Measurements from ENCODE around the gene SLC2A11. TPM values are rescaled to one million over a fixed set of nuclear protein-coding genes. Genes with fewer than 3 reads are reported as not detected.
A peak's percentile ranks its signal among the peaks of the same experiment; 100 is the strongest.
"Not testable (repeated sequence)": the region's sequence is repeated elsewhere in the genome, so short reads cannot be mapped to it uniquely, and the experiment has no call there.

Gene SLC2A11
- total RNA-seq, 1 donor from 2014 or later, result 9.4 TPM

GRCh38 chr22:23864499-23865154 lies 7.0 kb downstream of the SLC2A11 start:
- not testable (repeated sequence) for DNase-seq (ENCODE audit: low spot score); H3K4me3 Mint-ChIP-seq (ENCODE audit: low read depth); H3K27ac Mint-ChIP-seq; H3K9me3 Mint-ChIP-seq; H3K27me3 Mint-ChIP-seq (ENCODE audit: low read depth); H3K4me1 Mint-ChIP-seq (ENCODE audit: low read depth); H3K36me3 Mint-ChIP-seq (ENCODE audit: low read depth)
- intact Hi-C loops (cut with micrococcal nuclease), result loop anchor here (10.0 kb wide), 1 partner anchor 90 kb away; no protein-coding TSS in a partner anchor

GRCh38 chr22:23868580-23868979 lies 10.9 kb downstream of the SLC2A11 start:
- Mint-ChIP-seq H3K27me3 (ENCODE audit: low read depth) (no peaks in the 10 kb centered on the region), H3K36me3 (ENCODE audit: low read depth) (no peaks in the 10 kb centered on the region), H3K4me3 (ENCODE audit: low read depth) (no peak overlapping the region), H3K9me3 (no peaks in the 10 kb centered on the region), H3K27ac (no peak overlapping the region), H3K4me1 (ENCODE audit: low read depth) (no peaks in the 10 kb centered on the region)
- intact Hi-C loops (cut with micrococcal nuclease), result loop anchor here (10.0 kb wide), 1 partner anchor 86 kb away; no protein-coding TSS in a partner anchor
- DNase-seq (ENCODE audit: low spot score), result no peak

DNA sequence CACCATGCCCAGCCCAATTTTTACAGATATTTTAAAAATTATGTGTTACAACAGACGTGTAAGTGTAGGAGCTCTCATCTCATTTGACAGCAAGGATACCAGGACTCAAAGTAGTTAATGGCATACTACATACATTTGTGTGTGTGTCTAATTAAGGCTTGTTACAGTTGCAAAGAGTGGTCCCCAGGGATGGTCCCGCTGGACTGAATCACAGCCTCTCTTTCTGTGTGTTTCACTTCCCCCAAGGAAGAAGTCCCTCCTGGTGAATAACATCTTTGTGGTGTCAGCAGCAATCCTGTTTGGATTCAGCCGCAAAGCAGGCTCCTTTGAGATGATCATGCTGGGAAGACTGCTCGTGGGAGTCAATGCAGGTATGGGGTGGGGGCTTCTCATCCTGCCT lies 17.2 kb downstream of the SLC2A11 start:
- Mint-ChIP-seq H3K27me3 (ENCODE audit: low read depth) (no peaks in the 10 kb centered on the region), H3K9me3 (no peaks in the 10 kb centered on the region), H3K36me3 (ENCODE audit: low read depth) (peaks cover 3% of the 10 kb centered on the region), H3K4me1 (ENCODE audit: low read depth) (no peaks in the 10 kb centered on the region), H3K4me3 (ENCODE audit: low read depth) (no peak overlapping the region), H3K27ac (no peak overlapping the region)
- intact Hi-C loops (cut with micrococcal nuclease), result no loop called here
- DNase-seq (ENCODE audit: low spot score), result no peak

- no peaks in the 10 kb centered on the region for H3K4me1 Mint-ChIP-seq (ENCODE audit: low read depth)
- H3K4me3 Mint-ChIP-seq (ENCODE audit: low read depth), result no peak overlapping the region
- no peak overlapping the region for H3K27ac Mint-ChIP-seq
- peaks cover 3% of the 10 kb centered on the region for H3K36me3 Mint-ChIP-seq (ENCODE audit: low read depth)
- no peaks in the 10 kb centered on the region for H3K27me3 Mint-ChIP-seq (ENCODE audit: low read depth)
- DNase-seq (ENCODE audit: low spot score), result no peak
- H3K9me3 Mint-ChIP-seq, result no peaks in the 10 kb centered on the region
- intact Hi-C loops (cut with micrococcal nuclease), result no loop called here
These were observed 18.1 kb downstream of the SLC2A11 start for GRCh38 chr22:23875801-23876200.

DNA sequence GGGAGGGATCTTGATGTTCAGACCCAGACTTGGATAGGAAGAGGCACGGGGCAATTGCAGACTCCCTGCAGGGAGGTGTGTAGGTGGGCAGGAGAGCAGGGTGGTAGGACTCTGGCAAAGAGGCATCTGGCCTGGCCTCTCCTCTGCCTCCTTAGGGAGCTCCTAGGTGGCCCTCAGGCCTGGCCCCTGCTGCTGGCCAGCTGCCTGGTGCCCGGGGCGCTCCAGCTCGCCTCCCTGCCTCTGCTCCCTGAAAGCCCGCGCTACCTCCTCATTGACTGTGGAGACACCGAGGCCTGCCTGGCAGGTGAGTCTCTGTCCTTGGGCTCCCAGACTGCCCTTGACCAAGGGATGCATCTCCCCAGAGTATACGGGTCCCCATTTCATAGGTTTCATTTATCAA lies 19.9 kb downstream of the SLC2A11 start:
- Mint-ChIP-seq H3K4me1 (ENCODE audit: low read depth) (no peaks in the 10 kb centered on the region), H3K4me3 (ENCODE audit: low read depth) (no peak overlapping the region), H3K27ac (no peak overlapping the region), H3K9me3 (no peaks in the 10 kb centered on the region), H3K27me3 (ENCODE audit: low read depth) (no peaks in the 10 kb centered on the region), H3K36me3 (ENCODE audit: low read depth) (peaks cover 3% of the 10 kb centered on the region)
- intact Hi-C loops (cut with micrococcal nuclease), result no loop called here
- no peak for DNase-seq (ENCODE audit: low spot score)

DNA sequence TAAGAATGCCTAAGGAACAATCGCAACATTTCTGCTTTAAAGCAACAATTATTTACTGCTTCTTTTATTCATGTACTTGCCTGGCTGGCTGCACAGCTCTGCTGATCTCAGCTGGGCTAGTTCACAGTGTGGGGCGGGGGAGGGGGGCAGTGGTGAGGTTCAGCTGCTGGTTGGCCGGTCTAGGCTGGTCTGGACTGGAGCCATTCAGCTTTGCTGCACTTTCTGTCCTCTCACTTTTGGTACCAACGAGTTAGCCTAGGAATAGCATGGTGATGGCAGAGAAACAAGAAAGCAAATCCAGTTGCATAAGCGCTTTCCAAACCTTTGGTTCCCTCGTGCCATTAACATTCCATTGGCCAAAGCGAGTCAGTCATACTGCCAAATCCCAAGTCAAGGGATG lies 20.5 kb downstream of the SLC2A11 start:
- Mint-ChIP-seq H3K9me3 (no peaks in the 10 kb centered on the region), H3K27ac (no peak overlapping the region), H3K4me1 (ENCODE audit: low read depth) (no peaks in the 10 kb centered on the region), H3K36me3 (ENCODE audit: low read depth) (peaks cover 3% of the 10 kb centered on the region), H3K4me3 (ENCODE audit: low read depth) (no peak overlapping the region), H3K27me3 (ENCODE audit: low read depth) (no peaks in the 10 kb centered on the region)
- DNase-seq (ENCODE audit: low spot score), result no peak
- intact Hi-C loops (cut with micrococcal nuclease), result no loop called here

GRCh38 chr22:23882370-23882769 lies 24.7 kb downstream of the SLC2A11 start:
- Mint-ChIP-seq H3K27me3 (ENCODE audit: low read depth) (no peaks in the 10 kb centered on the region), H3K9me3 (no peaks in the 10 kb centered on the region), H3K4me1 (ENCODE audit: low read depth) (no peaks in the 10 kb centered on the region), H3K36me3 (ENCODE audit: low read depth) (peaks cover 3% of the 10 kb centered on the region), H3K27ac (no peak overlapping the region), H3K4me3 (ENCODE audit: low read depth) (no peak overlapping the region)
- DNase-seq (ENCODE audit: low spot score), result no peak
- intact Hi-C loops (cut with micrococcal nuclease), result no loop called here

DNA sequence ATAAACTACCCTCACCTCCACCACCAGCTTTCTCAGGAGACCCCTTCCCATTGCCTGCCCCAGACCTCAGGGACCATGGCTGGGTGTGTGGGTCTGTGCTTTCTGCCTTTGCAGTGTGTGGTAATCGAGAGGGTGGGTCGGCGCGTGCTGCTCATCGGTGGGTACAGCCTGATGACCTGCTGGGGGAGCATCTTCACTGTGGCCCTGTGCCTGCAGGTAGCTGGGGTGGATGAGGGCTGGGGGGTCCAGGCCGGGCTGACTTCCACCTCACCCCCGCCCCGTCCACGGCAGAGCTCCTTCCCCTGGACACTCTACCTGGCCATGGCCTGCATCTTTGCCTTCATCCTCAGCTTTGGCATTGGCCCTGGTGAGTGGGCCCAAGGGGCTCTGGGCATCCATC lies 26.0 kb downstream of the SLC2A11 start:
- DNase-seq (ENCODE audit: low spot score), result no peak
- no peak overlapping the region for H3K27ac Mint-ChIP-seq
- H3K4me3 Mint-ChIP-seq (ENCODE audit: low read depth), result no peak overlapping the region
- no peaks in the 10 kb centered on the region for H3K9me3 Mint-ChIP-seq
- H3K4me1 Mint-ChIP-seq (ENCODE audit: low read depth), result no peaks in the 10 kb centered on the region
- intact Hi-C loops (cut with micrococcal nuclease), result no loop called here
- H3K36me3 Mint-ChIP-seq (ENCODE audit: low read depth), result no peaks in the 10 kb centered on the region
- H3K27me3 Mint-ChIP-seq (ENCODE audit: low read depth), result no peaks in the 10 kb centered on the region

DNA sequence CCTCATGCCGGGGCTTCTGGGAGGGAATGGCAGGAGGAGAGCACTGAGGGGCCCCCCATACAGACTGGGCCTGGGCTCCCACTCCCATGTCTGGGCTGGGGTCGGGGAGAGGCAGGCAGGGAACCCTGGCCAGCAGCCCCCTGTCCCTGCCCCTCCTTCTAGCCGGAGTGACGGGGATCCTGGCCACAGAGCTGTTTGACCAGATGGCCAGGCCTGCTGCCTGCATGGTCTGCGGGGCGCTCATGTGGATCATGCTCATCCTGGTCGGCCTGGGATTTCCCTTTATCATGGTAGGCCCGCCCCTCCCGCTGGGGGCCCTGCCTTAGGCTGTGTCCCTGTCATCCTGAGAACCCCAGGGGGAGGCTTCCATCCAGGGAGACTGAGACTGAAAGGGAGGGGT lies 26.5 kb downstream of the SLC2A11 start:
- Mint-ChIP-seq H3K27ac (no peak overlapping the region), H3K36me3 (ENCODE audit: low read depth) (no peaks in the 10 kb centered on the region), H3K9me3 (no peaks in the 10 kb centered on the region), H3K27me3 (ENCODE audit: low read depth) (no peaks in the 10 kb centered on the region), H3K4me3 (ENCODE audit: low read depth) (no peak overlapping the region), H3K4me1 (ENCODE audit: low read depth) (no peaks in the 10 kb centered on the region)
- no peak for DNase-seq (ENCODE audit: low spot score)
- intact Hi-C loops (cut with micrococcal nuclease), result no loop called here

DNA sequence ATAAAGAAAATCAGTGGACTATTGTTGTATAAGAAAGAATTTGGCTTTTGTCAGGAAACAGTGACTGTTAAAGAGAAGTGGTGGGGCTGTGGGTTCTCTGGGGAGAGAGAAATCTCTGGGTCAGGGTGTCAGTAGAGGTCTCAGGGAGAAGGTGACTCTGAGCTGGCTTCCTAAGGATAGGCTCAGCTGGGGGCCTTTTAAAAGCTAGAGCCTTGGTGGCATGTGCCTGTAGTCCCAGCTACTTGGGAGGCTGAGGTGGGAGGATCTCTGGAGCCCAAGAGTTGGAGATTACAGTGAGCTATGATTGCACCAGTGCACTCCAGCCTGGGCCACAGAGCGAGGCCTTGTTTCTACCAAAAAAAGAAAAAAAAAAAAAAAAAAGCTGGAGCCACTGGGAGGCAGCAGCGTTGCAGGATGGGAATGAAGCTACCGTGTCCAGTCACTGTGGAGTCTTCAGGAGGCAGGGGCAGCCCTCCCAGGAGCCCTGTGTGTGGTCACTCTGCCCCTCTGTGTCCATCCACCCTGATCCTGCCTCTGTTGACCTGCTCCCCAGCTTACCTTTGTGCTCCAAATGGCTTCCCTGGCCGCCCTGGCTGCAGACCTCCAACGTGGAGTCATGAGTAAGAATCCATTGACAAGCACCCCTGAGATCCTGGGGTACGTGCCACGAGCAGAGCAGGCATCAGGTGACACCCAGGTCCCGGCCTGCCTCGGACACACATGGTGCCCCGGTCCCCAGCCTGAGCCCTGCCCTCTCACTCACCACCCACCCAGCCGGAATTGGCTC lies 31.1 kb downstream of the SLC2A11 start:
- no peaks in the 10 kb centered on the region for H3K27me3 Mint-ChIP-seq (ENCODE audit: low read depth)
- peaks cover 9% of the 10 kb centered on the region for H3K4me1 Mint-ChIP-seq (ENCODE audit: low read depth)
- H3K4me3 Mint-ChIP-seq (ENCODE audit: low read depth), result no peak overlapping the region
- H3K36me3 Mint-ChIP-seq (ENCODE audit: low read depth), result peaks cover under 1% of the 10 kb centered on the region
- intact Hi-C loops (cut with micrococcal nuclease), result no loop called here
- DNase-seq (ENCODE audit: low spot score), result no peak
- H3K27ac Mint-ChIP-seq, result no peak overlapping the region
- H3K9me3 Mint-ChIP-seq, result no peaks in the 10 kb centered on the region

- no peak for DNase-seq (ENCODE audit: low spot score)
- peaks cover 9% of the 10 kb centered on the region for H3K36me3 Mint-ChIP-seq (ENCODE audit: low read depth)
- H3K27ac Mint-ChIP-seq, result no peak overlapping the region
- intact Hi-C loops (cut with micrococcal nuclease), result no loop called here
- no peak overlapping the region for H3K4me3 Mint-ChIP-seq (ENCODE audit: low read depth)
- no peaks in the 10 kb centered on the region for H3K27me3 Mint-ChIP-seq (ENCODE audit: low read depth)
- no peaks in the 10 kb centered on the region for H3K9me3 Mint-ChIP-seq
- peaks cover 10% of the 10 kb centered on the region for H3K4me1 Mint-ChIP-seq (ENCODE audit: low read depth)
These were observed 31.9 kb downstream of the SLC2A11 start for GRCh38 chr22:23889620-23890019.

DNA sequence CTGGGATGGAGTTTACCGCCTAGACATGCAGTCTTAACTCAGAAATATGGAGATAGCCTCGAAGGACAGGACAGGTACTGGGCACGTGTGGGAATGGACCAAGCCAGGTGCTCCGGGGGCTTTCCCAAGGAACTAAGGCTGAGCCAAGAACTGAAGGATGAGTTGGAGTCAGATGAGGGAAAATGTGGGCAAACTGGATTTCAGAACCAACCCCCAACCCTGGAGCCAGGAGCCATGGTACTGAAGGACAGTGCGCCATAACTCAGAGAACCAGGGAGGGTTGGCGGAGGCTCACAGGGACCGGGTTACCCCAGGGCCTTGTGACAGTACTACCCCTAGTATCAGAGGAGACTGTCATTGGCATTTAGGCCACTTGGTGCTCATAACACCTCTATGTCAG lies 34.1 kb downstream of the SLC2A11 start:
- H3K4me3 Mint-ChIP-seq (ENCODE audit: low read depth), result no peak overlapping the region
- no peaks in the 10 kb centered on the region for H3K9me3 Mint-ChIP-seq
- H3K27me3 Mint-ChIP-seq (ENCODE audit: low read depth), result no peaks in the 10 kb centered on the region
- H3K36me3 Mint-ChIP-seq (ENCODE audit: low read depth), result peaks cover 29% of the 10 kb centered on the region
- H3K4me1 Mint-ChIP-seq (ENCODE audit: low read depth), result peaks cover 15% of the 10 kb centered on the region
- no peak for DNase-seq (ENCODE audit: low spot score)
- intact Hi-C loops (cut with micrococcal nuclease), result no loop called here
- H3K27ac Mint-ChIP-seq, result no peak overlapping the region

GRCh38 chr22:23892130-23892529 lies 34.5 kb downstream of the SLC2A11 start:
- H3K4me1 Mint-ChIP-seq (ENCODE audit: low read depth), result peaks cover 15% of the 10 kb centered on the region
- H3K27ac Mint-ChIP-seq, result peak overlapping the region; percentile 40
- intact Hi-C loops (cut with micrococcal nuclease), result no loop called here
- H3K4me3 Mint-ChIP-seq (ENCODE audit: low read depth), result peak overlapping the region; percentile 96
- DNase-seq (ENCODE audit: low spot score), result no peak
- no peaks in the 10 kb centered on the region for H3K27me3 Mint-ChIP-seq (ENCODE audit: low read depth)
- no peaks in the 10 kb centered on the region for H3K9me3 Mint-ChIP-seq
- H3K36me3 Mint-ChIP-seq (ENCODE audit: low read depth), result peaks cover 33% of the 10 kb centered on the region
